ENCODE data around the gene MED7. TPM values are rescaled to one million over a fixed set of nuclear protein-coding genes. Genes with fewer than 3 reads are reported as not detected.

The MED7 gene
- total and polyA plus RNA-seq, 11 donors: 6.9 to 11.0 (median 9.6) TPM

DNA sequence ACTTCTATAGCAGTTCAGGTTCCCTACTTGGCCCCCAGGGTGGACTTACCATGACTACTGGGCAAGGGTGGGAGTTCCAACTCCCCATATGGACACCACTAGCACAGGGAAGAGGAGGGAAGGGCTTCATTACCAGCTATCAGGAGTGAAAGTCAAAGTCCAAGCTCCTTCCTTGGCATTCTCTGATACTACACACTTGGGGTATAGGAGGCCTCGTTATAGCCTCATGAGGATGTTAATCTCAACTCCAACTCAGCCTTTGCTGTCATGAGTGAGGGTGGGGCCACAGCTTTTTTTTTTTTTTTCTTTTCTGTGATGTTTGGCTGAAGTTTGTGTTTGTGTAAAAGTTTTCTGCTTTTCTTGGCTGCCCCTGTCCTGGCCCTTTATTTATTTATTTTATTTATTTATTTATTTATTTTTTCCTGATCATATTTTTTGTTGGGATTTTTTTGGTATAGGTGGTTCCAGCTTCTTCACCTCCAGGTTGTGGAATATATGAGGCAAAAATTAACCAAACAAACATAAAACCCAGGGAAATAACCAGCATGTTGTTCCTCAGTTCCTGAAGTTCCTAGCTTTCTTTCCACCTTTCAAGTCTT is 14.7 kb upstream of the MED7 start:
- ATAC-seq (no peak), DNase-seq (no peak)
- H3K4me3 ChIP-seq: no peak overlapping the region
- 45 to 78% (median 66%) methylated on average over 1 of the region's 1 CpG for WGBS, 4 donors
- no peak for TF ChIP-seq POLR2A (IDR thresholded peaks at IDR 0.05)
- TF ChIP-seq, protein P1, sequence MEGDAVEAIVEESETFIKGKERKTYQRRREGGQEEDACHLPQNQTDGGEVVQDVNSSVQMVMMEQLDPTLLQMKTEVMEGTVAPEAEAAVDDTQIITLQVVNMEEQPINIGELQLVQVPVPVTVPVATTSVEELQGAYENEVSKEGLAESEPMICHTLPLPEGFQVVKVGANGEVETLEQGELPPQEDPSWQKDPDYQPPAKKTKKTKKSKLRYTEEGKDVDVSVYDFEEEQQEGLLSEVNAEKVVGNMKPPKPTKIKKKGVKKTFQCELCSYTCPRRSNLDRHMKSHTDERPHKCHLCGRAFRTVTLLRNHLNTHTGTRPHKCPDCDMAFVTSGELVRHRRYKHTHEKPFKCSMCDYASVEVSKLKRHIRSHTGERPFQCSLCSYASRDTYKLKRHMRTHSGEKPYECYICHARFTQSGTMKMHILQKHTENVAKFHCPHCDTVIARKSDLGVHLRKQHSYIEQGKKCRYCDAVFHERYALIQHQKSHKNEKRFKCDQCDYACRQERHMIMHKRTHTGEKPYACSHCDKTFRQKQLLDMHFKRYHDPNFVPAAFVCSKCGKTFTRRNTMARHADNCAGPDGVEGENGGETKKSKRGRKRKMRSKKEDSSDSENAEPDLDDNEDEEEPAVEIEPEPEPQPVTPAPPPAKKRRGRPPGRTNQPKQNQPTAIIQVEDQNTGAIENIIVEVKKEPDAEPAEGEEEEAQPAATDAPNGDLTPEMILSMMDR (IDR thresholded peaks at IDR 0.05): no peak
- peaks cover 0 to 13% (median 0%) of the 10 kb centered on the region in 9 donors for H3K27me3 ChIP-seq
- no peaks in the 10 kb centered on the region for H3K9me3 ChIP-seq
- peaks cover 0 to 5% (median 0%) of the 10 kb centered on the region in 12 donors for H3K4me1 ChIP-seq
- intact Hi-C loops (cut with DNase I): loop anchor here in 2 of 10 donors (10.0 kb wide), 2 partner anchors 87 to 157 kb away; no protein-coding TSS in a partner anchor
- H3K27ac ChIP-seq: no peak overlapping the region
- H3K36me3 ChIP-seq: no peaks in the 10 kb centered on the region

DNA sequence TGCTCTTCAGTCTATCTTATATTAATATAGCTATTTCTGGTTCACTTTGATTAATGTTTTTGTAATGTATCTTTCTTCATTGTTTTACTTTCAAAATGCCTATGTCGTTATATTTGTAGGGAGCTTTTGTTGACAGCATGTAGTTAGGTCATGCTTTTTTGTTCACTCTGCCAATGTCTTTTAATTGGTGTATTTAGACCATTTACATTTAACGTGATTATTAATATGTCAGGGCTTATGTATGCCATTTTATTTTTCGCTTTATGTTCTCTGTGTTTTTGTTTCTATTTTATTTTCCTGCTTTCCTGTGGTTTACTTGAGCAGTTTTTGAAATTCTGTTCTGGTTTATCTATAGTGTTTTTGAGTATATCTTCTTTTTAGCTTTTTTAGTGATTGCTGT is 12.6 kb upstream of the MED7 start:
- Histone ChIP-seq H3K27me3 (peaks cover 0 to 8% (median 0%) of the 10 kb centered on the region in 9 donors), H3K27ac (peak overlapping the region in 1 of 12 donors; percentile 44), H3K9me3 (no peaks in the 10 kb centered on the region), H3K36me3 (no peaks in the 10 kb centered on the region), H3K4me3 (peak overlapping the region in 1 of 12 donors; percentile 7), H3K4me1 (peaks cover 0 to 5% (median 0%) of the 10 kb centered on the region in 12 donors)
- DNase-seq (no peak), ATAC-seq (no peak)
- TF ChIP-seq, protein P1 (IDR thresholded peaks at IDR 0.05): no peak
- 76 to 92% (median 86%) methylated on average over 3 of the region's 3 CpGs for WGBS, 4 donors
- intact Hi-C loops (cut with DNase I): loop anchor here in 2 of 10 donors (10.0 kb wide), 2 partner anchors 90 to 160 kb away; no protein-coding TSS in a partner anchor

DNA sequence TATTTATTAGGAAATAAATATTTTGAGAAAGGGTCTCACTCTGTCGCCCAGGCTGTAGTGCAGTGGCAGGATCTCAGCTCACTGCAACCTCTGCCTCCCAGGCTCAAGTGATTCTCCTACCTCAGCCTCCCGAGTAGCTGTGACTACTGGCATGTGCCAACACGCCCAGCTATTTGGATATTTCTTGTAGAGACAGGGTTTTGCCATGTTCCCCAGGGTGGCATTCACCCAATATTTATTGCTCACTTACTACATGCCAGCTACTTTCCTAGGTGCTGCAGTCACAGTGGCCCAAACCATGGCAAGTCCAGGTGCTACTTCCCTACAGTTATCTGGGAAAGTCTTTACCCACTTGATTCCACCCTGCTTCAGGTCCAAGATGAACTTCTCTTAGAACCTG is 8.3 kb upstream of the MED7 start:
- WGBS, 4 donors: 84 to 93% (median 90%) methylated on average over 3 of the region's 3 CpGs
- no peak overlapping the region for H3K4me3 ChIP-seq
- peaks cover 0 to 11% (median 3%) of the 10 kb centered on the region in 12 donors for H3K4me1 ChIP-seq
- H3K36me3 ChIP-seq: no peaks in the 10 kb centered on the region
- intact Hi-C loops (cut with DNase I): loop anchor here in 3 of 10 donors (5.0 to 10.0 kb wide), 4 partner anchors 94 to 164 kb away; no protein-coding TSS in a partner anchor
- H3K9me3 ChIP-seq: no peaks in the 10 kb centered on the region
- no peak for ATAC-seq
- TF ChIP-seq, protein P1 (IDR thresholded peaks at IDR 0.05): no peak
- TF ChIP-seq POLR2A (IDR thresholded peaks at IDR 0.05): no peak
- H3K27me3 ChIP-seq: no peaks in the 10 kb centered on the region
- no peak overlapping the region for H3K27ac ChIP-seq
- no peak for DNase-seq

DNA sequence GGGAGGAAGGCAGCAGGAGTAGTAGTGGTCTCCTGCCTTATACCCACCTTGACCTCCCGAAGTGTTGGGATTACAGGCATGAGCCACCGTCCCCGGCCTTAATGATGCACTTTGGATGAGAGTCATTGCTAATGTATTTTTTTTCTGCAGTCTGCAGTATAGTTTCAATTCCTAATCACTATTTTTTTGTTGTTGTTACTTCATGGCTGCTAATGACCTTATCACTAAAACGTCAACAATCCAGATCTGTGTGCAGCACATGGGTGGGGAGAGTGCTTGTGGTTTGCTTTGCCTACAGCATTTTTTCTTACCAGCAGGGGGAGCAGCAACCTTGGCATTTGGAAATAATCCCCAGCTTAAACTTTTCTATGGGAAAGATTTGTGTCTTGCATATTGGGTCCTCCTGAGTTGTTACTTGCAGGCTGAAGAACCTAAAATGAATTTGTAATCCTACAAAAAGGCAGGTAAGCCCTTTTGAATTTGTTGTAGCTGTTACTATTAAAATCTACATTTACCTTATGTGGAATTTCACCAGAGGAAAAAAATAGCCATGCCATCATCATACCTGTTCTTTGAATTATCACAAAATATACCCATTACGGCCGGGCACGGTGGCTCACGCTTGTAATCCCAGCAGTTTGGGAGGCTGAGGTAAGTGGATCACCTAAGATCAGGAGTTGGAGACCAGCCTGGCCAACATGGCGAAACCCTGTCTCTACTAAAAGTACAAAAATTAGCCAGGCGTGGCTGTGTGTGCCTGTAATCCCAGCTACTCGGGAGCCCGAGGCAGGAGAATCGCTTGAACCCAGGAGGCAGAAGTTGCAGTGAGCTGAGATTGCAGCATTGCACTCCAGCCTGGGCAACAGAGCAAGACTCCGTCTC is 6.3 kb upstream of the MED7 start:
- Histone ChIP-seq H3K9me3 (no peaks in the 10 kb centered on the region), H3K36me3 (no peaks in the 10 kb centered on the region), H3K4me3 (no peak overlapping the region), H3K4me1 (peaks cover 0 to 13% (median 3%) of the 10 kb centered on the region in 12 donors), H3K27ac (no peak overlapping the region), H3K27me3 (no peaks in the 10 kb centered on the region)
- DNase-seq (peak in 3 of 5 donors; percentile 46 to 62 (median 48)), ATAC-seq (peak in 3 of 4 donors; percentile 71 to 79 (median 74))
- intact Hi-C loops (cut with DNase I): loop anchor here in 7 of 10 donors (2.0 to 10.0 kb wide), 7 partner anchors 158 to 596 kb away; partner anchors contain the start of gene LSM11 (in 2 of the 7)
- 70 to 75% (median 72%) methylated on average over 14 of the region's 14 CpGs for whole genome bisulfite sequencing, 4 donors
- TF ChIP-seq POLR2A (IDR thresholded peaks at IDR 0.05): no peak
- TF ChIP-seq, protein P1 (IDR thresholded peaks at IDR 0.05): peak; percentile 72 to 95 (median 87)

Measured in heart left ventricle (tissue), 16 donors.